ENCODE measurements around the gene ATP2B2. TPM values are rescaled to one million over a fixed set of nuclear protein-coding genes. Genes with fewer than 3 reads are reported as not detected.

ATP2B2 gene
- total and polyA plus RNA-seq, 10 of the 15 experiments (the other 5 are each of a cell fraction or from before 2014, with no cell fraction given), result 0.04 TPM; not detected in 9

- POLR2A ChIA-PET, result no interaction called here
- Histone ChIP-seq H3K4me3 (no peak overlapping the region), H2AFZ (ENCODE audit: control insufficient read depth, low read depth, low read length) (no peak overlapping the region), H3K79me2 (ENCODE audit: control insufficient read depth, insufficient read depth, low read length) (no peaks in the 10 kb centered on the region), H4K20me1 (ENCODE audit: control insufficient read depth, insufficient read depth) (0 out of 2 replicates have a peak, but pooled peaks cover 4% of the 10 kb centered on the region), H3K4me1 (ENCODE audit: control insufficient read depth, insufficient read depth, low read length) (no peaks in the 10 kb centered on the region; the same call in 1 of the 2 replicates), H3K9ac (ENCODE audit: control insufficient read depth, insufficient read depth, low read length) (no peak overlapping the region), H3K9me3 (replicated peaks; ENCODE audit: control insufficient read depth, insufficient read depth, low read length) (no peaks in the 10 kb centered on the region), H3K27ac (ENCODE audit: control insufficient read depth, insufficient read depth) (no peak overlapping the region), H3K4me2 (ENCODE audit: control insufficient read depth, insufficient read depth) (no peak overlapping the region), H3K27me3 (replicated peaks in 1 of 2; ENCODE audit: control insufficient read depth in 2 of 2, insufficient read depth in 2 of 2, low read length in 1 of 2) (peaks cover 2 to 3% of the 10 kb centered on the region in 2 experiments; a peak in 2 of 4 replicates), H3K36me3 (ENCODE audit: control insufficient read depth in 2 of 2, insufficient read depth in 2 of 2, low read length in 1 of 2) (no peaks in the 10 kb centered on the region)
- SMC1A ChIA-PET (ENCODE audit: uncharacterized antibody, unreplicated experiment), result no interaction called here
- DNase-seq (ENCODE audit: low read depth, low spot score) (no peak), ATAC-seq (no peak), FAIRE-seq (no peak)
- BruUV-seq (replicated peaks), result no TSS peak
- RAD21 ChIA-PET (ENCODE audit: unreplicated experiment), result no interaction called here
- in situ Hi-C loops (cut with MboI), result no loop called here
- CTCF ChIA-PET, result no interaction called here
- intact Hi-C loops (cut with micrococcal nuclease; ENCODE audit: unreplicated experiment), result no loop called here
- 10% methylated on average over 13 of the region's 13 CpGs for WGBS (ENCODE audit: insufficient coverage, insufficient replicate concordance, low lambda C conversion rate, missing lambda C conversion rate)
- TF ChIP-seq, protein P1, sequence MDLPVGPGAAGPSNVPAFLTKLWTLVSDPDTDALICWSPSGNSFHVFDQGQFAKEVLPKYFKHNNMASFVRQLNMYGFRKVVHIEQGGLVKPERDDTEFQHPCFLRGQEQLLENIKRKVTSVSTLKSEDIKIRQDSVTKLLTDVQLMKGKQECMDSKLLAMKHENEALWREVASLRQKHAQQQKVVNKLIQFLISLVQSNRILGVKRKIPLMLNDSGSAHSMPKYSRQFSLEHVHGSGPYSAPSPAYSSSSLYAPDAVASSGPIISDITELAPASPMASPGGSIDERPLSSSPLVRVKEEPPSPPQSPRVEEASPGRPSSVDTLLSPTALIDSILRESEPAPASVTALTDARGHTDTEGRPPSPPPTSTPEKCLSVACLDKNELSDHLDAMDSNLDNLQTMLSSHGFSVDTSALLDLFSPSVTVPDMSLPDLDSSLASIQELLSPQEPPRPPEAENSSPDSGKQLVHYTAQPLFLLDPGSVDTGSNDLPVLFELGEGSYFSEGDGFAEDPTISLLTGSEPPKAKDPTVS (IDR thresholded peaks at IDR 0.05; ENCODE audit: low read depth, low read length), result no peak
- TF ChIP-seq PKNOX1 (IDR thresholded peaks at IDR 0.05), result no peak
- TF ChIP-seq, protein P2, sequence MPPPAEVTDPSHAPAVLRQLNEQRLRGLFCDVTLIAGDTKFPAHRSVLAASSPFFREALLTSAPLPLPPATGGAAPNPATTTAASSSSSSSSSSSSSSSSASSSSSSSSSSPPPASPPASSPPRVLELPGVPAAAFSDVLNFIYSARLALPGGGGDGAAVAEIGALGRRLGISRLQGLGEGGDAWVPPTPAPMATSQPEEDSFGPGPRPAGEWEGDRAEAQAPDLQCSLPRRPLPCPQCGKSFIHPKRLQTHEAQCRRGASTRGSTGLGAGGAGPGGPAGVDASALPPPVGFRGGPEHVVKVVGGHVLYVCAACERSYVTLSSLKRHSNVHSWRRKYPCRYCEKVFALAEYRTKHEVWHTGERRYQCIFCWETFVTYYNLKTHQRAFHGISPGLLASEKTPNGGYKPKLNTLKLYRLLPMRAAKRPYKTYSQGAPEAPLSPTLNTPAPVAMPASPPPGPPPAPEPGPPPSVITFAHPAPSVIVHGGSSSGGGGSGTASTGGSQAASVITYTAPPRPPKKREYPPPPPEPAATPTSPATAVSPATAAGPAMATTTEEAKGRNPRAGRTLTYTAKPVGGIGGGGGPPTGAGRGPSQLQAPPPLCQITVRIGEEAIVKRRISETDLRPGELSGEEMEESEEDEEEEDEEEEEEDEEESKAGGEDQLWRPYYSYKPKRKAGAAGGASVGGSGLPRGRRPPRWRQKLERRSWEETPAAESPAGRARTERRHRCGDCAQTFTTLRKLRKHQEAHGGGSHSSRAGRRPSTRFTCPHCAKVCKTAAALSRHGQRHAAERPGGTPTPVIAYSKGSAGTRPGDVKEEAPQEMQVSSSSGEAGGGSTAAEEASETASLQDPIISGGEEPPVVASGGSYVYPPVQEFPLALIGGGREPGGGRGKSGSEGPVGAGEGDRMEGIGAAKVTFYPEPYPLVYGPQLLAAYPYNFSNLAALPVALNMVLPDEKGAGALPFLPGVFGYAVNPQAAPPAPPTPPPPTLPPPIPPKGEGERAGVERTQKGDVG (CRISPR knock-in tag; IDR thresholded peaks at IDR 0.05), result no peak
- TF ChIP-seq BCLAF1 (IDR thresholded peaks at IDR 0.05), result no peak
- TF ChIP-seq SREBF2 (IDR thresholded peaks at IDR 0.05; ENCODE audit: low read length), result no peak
- TF ChIP-seq SIN3A (IDR thresholded peaks at IDR 0.05; ENCODE audit: low read depth, low read length), result no peak
- no peak for TF ChIP-seq CEBPZ (IDR thresholded peaks at IDR 0.05; ENCODE audit: low read depth, low read length)
- TF ChIP-seq EP300 (IDR thresholded peaks at IDR 0.05; ENCODE audit: borderline replicate concordance in 1 of 2, control insufficient read depth in 1 of 2, low read depth in 2 of 2, low read length in 2 of 2), result no peak
Measured at GRCh38 chr3:10354361-10355015, 150.9 kb downstream of the ATP2B2 start.
